Hepatocyte (in vitro differentiated cells): ENCODE measurements around the gene CHKA.

Experiments
- CTCF ChIP-seq: fragments of 200-600 bp; sonication (generic); IDR thresholded peaks from 2 replicates; pipeline ENCODE4 v1.5.1; 2016; ENCODE audit warnings: antibody characterized with exemption, mild to moderate bottlenecking; ENCODE audit not compliant: poor library complexity
- EZH2 ChIP-seq: fragments of 200-600 bp; sonication (generic); IDR thresholded peaks from 2 replicates; pipeline ENCODE4 v1.6.1; 2016; ENCODE audit warnings: antibody characterized with exemption, mild to moderate bottlenecking, borderline replicate concordance
- EZH2phosphoT487 ChIP-seq: fragments of 200-600 bp; sonication (generic); IDR thresholded peaks from one replicate; pipeline ENCODE4 v1.6.1; 2018; ENCODE audit warnings: antibody characterized with exemption, mild to moderate bottlenecking, low read depth, moderate library complexity; ENCODE audit not compliant: unreplicated experiment, severe bottlenecking

DNA sequence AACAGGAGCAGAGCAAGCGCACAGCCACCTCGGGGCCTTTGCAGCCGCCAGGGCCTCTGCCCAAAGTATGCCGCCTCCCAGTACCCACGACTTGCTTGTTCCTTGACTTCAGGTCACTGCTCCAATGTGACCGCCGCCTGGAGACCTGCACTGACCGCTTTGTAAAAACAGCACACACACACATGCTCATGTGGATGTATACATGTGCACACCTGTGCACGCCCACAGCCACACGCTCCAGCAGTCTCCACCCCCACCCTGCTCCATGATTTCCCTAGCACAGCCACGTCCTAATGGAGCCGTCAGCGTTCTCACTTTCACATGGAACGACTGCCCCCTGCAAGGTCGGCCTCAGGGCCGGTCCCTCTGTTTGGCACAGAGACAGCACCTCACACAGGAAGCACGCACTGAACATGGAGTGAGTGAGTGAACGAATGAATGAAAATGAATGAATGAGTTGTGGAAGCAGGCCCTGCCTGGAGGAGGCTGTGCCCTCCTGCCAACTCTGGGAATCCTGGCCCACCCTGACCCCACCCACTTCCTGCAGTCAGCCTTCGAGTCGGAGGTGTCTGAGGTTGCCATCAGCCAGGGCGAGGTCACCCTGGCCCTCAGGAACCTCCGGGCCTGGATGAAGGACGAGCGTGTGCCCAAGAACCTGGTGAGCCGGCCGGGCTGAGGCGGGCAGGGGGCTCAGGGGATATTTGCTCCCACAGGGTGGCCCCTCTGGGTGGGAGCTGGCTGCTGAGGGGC is 103.0 kb downstream of the CHKA start:
- TF ChIP-seq CTCF (no peak), EZH2 (no peak), EZH2phosphoT487 (no peak)
